Stimulated activated CD8-positive, alpha-beta memory T cell treated with anti-CD3 and anti-CD28 coated beads, Interleukin-7, amount 100 ng/mL, for 4 hours (primary cell): ENCODE data around the gene HRH3.

Experiments
- DNase-seq, 2 donors: peaks; one replicate each; pipeline ENCODE4 v3.0.0-alpha.2; 2020; ENCODE audit warnings: low read depth in 2 of 2

HRH3 gene

DNA sequence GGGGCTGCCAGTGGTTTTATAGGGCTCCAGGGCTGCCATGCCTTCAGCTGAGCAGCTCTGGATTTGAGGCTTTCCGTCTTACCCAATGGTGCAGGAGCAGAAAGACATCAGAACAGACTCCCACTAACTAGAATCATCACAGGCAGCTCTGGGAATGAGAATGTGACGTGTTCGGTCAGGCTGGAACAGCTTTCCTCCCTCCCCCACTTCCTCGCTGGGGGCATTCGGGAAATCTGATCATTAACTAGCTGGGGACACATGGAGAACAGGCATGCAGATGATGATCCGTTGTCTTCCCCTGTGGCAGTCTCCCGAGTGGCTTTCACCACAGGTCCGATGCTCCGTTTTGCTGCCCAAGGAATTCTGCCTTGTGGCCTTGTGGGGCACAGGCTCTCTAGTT lies 42.8 kb downstream of the HRH3 start:
- DNase-seq: no peak

DNA sequence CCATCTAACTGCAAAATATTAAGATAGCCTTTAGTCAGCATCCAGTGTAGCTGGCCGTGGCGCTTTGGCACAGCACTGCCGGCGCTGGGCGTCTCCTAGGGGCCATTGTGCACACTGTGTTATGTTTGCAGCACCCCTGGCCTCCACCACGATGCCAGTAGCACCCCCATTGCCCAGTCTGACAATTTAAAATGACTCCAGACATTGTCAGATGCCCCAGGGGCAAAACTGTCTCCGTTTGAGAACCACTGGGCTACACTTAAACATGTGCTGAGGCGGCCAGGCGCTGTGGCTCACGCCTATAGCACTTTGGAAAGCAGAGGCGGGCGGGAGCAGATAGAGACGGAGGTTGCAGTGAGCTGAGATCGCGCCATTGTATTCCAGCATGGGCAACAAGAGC lies 43.2 kb downstream of the HRH3 start:
- DNase-seq: no peak

DNA sequence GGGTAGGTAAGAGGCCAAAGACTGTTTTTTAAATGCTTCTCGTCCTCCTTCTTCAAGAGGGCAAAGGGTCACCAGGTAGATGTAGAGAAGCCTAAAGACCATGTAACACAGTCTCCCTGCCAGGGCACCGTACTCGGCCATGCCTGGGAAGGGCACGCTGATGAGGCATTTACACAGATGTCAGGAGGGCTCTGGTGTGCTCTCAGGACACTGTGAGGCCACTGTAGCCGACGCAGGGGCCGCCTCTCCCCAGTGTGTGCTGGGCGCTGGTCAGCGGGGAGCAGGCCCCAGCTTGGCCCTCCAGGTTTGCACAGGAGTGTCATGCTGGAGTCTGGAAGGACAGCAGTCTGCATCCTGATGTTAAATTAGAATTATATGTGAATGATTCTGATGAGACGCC lies 44.4 kb downstream of the HRH3 start:
- DNase-seq: no peak

DNA sequence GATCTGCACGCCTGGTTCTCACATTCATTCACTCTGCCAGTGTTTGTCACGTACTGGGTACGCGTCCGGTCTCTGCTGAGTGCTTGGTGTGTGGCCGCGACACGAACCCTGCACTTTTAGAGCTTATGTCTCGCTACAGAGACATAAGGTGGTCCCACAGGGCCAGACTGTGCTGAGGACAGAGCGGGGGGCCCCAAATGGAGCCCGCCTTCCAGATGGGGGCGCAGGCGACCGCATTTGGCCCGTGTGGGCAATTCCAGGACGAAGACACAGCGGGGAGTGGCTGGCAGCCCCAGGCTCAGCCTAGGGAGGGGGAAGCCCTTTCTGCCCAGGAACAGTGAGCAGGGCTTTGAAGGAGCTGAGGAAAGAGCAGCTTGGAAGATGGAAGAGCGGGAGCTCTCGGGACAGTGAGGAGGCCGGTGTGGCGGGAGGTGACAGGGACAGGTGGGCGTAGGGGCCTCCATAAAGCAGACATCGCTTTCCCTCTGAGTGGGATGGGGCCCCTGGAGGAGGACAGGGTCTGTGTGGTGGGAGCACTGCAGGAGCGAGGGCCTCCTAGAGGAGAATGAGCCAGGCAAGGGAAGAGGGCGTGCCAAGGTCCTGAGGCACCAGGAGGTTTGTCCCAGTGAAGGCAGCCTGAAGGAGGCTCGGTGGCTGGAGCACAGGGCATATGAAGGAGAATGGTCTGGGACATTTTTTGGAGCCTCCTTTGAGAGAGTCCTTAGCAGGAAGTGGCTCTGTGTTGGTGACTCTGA lies 45.0 kb downstream of the HRH3 start:
- DNase-seq: no peak

DNA sequence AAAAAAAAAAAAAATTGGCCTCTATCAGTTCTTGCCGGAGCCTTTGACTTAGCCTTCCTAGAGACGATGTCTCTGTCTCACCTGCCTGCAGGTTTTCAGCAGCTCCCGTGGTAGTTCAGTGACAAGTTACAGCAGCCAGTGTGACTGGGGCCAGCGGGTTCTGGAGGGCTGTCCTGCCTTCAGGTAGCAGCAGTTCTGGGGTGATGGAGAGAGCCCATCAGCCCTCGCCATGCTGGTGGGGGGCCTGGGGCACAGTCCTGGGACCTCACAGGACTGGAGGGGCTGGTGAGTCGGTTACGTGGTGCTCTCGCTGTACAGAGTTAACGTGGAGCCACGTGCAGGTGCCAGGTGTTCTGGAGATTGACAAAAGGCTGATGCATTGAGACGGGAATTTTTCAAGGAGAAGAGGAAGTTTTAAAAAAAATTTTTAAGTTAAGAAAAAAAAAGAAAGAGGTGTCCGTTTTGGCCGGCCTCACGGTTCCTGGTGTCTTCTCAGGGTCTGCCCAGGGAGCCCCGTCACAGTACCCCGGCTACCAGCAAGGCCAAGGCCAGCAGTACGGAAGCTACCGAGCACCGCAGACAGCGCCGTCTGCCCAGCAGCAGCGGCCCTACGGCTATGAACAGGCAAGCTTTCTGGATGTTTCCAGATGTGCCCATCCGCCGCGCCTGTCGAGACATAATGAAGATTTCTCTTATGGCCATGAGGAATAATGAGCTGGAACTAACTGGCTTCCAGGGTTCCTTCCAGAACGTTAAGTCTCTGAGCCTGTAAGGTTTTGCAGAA lies 45.9 kb downstream of the HRH3 start:
- no peak for DNase-seq

DNA sequence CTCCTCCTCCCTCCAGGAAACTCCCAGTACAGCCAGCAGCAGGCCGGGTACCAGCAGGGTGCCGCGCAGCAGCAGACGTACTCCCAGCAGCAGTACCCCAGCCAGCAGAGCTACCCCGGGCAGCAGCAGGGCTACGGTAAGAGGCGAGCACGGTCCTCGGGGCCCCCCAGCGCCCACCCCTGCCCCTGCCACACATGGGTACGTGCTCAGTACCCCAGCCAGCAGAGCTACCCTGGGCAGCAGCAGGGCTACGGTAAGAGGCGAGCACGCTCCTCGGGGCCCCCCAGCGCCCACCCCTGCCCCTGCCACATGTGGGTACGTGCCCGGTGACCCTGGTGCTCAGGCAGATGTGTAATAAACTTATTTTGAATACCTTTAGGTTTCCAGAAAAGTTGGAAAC lies 47.4 kb downstream of the HRH3 start:
- DNase-seq: no peak

DNA sequence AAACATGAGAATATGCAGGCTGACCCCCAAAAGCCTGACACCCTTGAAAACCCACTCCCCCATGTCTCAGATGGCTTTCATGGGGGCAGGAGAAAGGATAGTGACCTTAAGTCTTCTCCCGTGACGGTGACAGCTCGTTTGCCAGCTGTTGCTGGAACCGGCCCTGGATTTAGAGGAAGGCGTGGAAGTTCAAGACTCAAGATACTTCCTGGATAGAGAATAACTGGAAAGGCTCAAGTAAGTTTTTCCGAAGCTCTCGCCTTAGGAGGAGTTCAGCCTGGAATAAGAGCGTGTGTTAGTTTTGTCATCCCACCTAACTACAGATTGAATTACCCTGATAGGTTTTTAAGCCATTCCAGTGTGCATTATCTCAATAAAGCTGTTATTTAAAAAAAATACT lies 48.8 kb downstream of the HRH3 start:
- DNase-seq: no peak

DNA sequence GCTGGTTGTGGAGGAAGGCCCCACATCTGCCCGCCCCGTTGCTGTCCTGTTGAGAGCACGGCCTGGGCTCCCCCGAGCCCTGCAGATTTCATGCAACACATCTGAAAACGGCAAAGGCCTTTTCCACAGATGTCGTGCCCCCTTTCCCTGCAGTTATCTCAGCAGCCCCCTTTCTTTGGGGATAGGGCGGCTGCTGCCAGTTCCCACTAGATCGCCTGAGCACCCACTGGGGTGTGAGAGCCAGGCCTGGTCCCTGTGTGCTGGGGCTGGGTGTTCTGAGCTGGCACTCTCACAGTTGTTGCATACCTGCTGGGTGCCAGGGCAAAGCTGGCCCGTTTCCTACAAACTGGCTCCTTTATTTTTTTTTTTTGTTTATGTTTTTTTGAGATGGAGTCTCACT lies 49.5 kb downstream of the HRH3 start:
- DNase-seq: no peak

DNA sequence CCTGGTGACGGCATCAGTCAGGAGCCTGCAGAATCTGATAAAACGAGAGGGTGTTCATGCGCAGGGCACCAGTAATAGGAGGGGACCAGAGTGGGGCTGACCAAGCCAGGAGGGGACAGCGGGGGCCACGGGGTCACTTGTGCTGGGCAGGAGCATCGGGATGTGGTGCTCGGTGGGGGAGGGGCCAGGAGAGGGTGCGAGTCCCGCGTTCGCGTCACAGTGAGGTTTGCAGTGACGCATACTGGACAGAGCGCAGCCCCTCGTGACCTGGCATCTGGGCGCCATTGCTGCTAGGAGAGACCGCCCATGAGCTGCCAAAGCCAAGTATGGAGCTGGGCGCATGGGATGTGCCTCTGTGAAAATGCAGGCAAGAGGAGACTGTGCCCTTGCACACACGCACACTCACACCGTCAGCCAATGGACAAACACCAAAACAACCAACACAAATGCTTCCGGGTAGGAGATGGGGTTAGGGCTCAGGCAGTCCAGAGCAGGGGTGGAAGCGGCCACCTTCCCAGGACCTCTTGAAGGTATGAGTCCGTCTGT lies 51.1 kb downstream of the HRH3 start:
- no peak for DNase-seq

DNA sequence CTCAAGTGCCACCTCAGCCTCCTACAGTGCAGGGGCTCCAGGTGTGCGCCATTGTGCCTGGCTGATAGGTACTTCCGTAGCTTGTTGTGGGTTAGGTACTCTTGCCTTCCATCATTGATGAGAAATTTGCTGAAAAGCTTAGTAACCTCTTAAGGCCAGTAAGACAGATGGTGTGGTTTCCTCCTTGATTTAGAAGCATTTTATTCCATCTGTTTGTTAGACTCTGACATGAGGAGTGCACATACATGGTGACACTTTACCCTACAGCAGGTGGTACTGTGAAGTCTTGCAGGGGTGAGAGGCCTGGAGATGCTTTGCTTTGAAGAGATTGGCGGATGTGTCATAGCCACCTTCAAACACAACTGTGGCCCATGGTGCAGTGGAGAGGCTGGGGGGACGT lies 52.0 kb downstream of the HRH3 start:
- DNase-seq: no peak

DNA sequence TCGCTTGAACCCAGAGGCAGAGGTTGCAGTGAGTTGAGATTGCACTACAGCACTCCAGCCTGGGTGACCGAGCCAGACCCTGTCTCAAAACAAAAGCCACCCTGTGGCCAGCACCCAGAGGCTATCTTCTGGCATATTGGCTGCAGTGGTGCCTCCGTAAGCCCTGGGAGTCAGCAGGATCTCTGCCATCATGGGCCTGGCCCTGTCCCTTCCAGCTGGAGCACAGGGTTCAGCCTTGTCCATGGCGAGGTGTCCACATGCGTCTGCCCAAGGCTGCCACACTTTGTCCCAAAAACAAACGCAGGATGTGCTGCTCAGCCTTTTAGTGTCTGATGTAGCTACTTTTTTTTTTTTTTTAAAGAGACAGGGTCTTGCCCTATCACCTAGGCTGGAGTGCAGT lies 52.6 kb downstream of the HRH3 start:
- no peak for DNase-seq

DNA sequence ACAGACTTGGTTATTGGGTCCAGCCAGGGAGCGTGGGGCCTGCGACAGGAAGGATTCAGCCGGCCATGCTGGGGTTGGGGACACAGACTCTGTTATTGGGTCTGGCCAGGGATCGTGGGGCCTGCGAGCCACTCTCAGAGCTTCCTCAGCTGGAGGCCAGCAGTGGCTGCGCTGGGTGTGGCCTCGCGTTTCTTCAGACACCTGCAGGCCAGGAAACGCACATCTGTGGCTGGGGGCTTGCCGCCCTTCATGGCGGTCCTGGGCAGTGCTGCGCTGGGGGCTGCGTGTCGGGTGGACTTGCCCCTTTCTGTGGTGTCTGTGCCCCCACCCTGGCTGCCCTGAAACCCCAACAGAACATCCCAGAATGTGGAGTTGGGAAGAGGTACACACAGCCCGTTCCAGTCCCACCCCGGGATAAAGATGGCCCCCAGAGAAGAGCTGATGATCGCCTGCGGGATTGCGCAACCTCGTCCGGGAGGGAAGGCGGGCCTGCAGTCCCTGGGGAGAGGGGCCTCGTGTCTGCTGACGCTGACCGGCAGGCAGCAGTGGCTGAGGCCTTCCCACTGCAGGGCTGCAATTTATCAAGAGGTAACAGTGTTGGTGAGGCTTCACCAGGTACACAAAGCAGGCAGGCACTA lies 54.2 kb downstream of the HRH3 start:
- no peak for DNase-seq
